HS-27A (cell line): ENCODE results near the gene HSD3B1.
"Not testable (repeated sequence)": the region's sequence is repeated elsewhere in the genome, so short reads cannot be mapped to it uniquely, and the experiment has no call there.

Source experiments
- DNase-seq: peaks from one replicate; pipeline ENCODE4 v3.0.0-alpha.2; 2012; ENCODE audit warnings: low read depth, missing footprints

The HSD3B1 gene

DNA sequence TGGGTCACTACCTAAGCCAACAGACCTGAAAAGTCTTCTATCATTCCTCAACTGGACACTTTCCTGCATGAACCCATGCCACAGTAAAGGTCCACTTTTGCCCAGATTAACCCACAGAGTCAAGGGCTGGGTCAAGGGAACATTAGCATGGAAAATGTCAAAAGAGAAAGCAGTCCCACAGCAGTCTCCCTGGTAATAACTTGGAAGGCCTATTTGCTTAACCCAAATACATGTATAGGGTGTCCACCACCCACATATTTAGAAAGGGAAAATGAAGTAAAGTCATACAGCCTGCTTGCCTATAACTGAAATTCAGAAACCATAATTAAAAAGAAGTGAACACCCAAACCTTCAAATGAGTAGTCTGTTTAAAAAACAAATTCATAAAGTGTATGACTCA, 16.1 kb upstream of the HSD3B1 start:
- no peak for DNase-seq

DNA sequence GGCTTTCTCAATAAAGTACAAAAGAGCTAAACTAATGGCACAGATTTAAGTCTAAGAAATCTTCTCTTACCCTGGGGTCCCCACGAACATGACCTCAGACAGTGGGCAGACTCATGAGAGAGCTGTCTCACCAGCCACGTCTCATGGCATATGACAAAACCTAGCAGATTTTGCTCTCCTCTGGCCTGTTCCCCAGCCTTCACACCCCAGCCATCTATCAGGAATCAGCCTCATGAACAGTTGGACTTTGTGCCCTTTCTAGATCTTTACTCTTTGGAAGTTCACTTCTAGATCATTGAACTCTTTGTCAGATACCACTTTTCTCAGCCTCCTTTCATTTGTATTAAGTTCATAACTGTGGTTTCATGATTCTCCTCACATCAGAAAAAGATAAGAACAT, 14.2 kb upstream of the HSD3B1 start:
- no peak for DNase-seq

- no peak for DNase-seq
These were observed 2.2 kb upstream of the HSD3B1 start for GRCh38 chr1:119504831-119505230.

- no peak for DNase-seq
These were observed 3.0 kb downstream of the HSD3B1 start for GRCh38 chr1:119510046-119510445.

DNA sequence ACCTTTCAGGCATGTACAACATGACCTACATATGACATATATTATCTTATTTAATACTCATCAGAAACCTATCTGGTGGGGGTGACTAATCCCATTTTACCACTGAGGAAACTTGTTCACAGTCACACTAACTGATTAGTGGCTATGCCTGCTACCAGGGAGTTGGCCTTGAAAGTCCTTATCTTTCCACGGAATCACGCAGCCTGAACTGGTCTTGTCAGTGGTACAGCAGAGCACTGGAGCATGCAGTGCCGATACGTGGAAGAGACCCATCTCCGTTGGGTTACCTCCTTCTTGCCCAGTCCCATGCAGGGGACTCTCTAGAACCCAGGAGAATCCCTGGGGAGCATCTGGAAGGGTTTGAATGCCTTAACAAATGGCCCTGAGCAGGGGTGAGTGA, 8.2 kb downstream of the HSD3B1 start:
- DNase-seq: no peak

GRCh38 chr1:119516247-119516646, 9.2 kb downstream of the HSD3B1 start:
- DNase-seq: no peak

DNA sequence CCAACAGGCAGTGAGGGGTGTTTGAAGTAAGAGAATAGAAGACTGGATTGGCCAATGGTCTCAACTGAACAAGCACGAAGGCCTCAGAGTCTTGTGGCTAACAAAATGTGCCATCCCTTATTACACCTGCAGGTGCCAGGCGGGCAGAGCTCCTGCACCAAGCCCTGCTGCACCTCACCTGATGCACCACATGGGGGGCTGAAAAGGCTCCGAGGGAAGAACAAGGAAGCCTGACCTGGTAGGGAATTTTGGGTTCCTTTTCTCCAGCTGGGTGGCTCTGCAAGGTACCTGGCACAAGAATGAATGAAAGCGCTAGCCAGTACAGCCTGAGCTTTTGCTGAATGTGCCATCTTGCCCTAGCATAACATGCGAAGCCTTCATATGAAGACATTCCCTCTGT, 9.7 kb downstream of the HSD3B1 start:
- DNase-seq: no peak

- not testable (repeated sequence) for DNase-seq
These were observed 10.7 kb downstream of the HSD3B1 start for GRCh38 chr1:119517667-119518066.

DNA sequence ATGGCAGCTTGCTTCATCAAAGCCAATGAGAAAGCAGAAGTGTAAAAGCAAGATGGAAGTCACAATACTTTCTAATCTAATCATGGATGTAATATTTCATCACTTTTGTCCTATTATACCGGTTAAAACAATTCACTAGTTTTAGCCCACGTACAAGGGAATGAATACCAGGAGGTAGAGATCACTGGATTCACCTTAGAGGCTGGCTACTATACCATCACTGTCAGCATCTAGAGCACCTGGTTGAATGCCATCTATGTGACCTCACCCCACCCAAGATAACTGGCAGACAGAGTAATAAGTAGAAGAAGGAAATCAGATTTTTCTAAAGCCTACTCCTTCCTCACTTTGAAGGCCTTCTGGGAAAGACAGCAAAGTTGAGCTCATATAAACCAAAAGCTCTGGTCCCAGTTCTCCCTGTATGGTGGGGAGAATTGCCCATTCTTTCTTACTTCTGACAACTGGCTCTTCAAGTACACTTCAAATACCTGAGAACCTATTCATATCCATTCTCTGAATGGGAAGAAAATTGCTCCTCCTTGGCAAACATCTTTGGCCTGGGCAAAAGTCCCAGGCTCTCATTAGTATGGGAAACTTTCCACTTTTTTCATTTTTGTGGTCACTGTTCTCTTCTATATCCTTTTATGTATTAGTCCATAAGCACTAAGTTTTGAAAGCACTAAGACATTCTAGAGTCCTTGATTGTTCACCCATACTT, 24.8 kb downstream of the HSD3B1 start:
- DNase-seq: no peak

- no peak for DNase-seq
These were observed 25.4 kb downstream of the HSD3B1 start for GRCh38 chr1:119532324-119532910.

- DNase-seq: no peak
These were observed 28.4 kb downstream of the HSD3B1 start for GRCh38 chr1:119535381-119535780.

GRCh38 chr1:119537966-119538365, 31.0 kb downstream of the HSD3B1 start:
- DNase-seq: no peak

GRCh38 chr1:119539636-119540035, 32.6 kb downstream of the HSD3B1 start:
- DNase-seq: no peak

GRCh38 chr1:119541389-119541788, 34.4 kb downstream of the HSD3B1 start:
- no peak for DNase-seq

- no peak for DNase-seq
These were observed 35.5 kb downstream of the HSD3B1 start for GRCh38 chr1:119542492-119542946.

DNA sequence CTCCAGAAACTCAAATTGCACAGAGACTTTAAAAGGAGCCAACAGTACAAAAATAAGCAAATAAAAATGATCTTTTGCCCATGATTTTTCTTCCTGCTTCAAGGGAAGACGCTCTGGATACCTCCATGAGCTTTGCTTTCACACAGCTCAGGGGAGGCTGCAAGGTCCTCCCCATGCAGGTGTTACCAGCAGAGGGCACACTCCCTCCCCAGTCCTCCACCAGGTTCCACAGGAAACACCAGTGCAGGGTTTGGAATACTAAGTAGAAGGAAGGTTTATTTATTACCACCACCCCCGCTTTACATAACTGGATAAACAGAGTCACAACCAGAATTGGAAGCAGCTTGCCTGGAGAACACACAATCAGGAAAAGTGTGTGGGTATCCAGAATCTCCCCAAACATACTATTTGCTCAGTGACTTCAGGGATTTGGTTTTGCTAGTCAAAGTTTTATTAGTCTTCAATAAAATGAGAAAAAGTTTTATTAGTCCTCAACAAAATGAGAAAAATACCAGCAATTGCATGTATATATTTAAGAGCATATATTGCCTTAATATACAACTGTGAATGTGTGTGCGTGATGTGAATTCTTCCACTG, 37.3 kb downstream of the HSD3B1 start:
- DNase-seq: no peak

DNA sequence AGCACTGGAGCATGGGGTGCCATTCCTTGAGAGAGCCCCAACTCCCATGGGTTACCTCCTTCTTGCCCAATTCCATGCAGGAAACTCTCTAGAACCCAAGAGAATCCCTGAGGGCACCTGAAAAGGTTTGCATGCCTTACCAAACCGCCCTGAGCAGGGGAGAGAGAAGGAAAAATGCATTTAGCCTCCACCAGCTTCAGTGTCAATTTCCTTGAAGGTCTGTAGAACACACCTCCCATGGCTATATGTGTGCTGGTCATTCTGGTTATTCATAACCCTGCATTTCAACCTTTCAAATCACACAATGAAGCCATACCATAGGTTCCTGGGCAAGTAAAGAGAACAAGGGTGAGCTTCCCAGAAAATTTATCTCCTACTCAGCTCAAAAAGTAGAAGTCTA, 39.6 kb downstream of the HSD3B1 start:
- DNase-seq: no peak

DNA sequence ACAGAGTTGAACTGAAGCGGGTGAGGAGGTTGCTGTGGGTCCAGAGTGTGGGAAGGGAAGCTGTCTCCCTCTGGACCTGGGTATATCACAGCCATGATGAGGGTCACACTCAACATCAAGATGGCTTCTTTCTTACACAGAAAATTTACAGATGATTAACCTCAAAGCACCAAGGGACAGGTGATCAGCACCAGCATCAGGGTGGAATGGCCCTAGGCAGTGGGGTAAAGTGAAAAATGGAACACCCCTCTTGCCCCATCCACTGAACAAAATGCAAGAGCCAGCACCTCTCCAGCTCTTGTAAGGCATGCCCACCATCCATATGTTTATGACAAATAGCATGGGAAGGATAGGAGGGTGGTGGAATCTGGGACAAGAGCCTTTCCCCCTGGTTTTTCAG, 40.3 kb downstream of the HSD3B1 start:
- DNase-seq: no peak

GRCh38 chr1:119547805-119548204, 40.8 kb downstream of the HSD3B1 start:
- DNase-seq: no peak

- DNase-seq: peak; percentile 58
These were observed 42.7 kb downstream of the HSD3B1 start for GRCh38 chr1:119549719-119550132.

DNA sequence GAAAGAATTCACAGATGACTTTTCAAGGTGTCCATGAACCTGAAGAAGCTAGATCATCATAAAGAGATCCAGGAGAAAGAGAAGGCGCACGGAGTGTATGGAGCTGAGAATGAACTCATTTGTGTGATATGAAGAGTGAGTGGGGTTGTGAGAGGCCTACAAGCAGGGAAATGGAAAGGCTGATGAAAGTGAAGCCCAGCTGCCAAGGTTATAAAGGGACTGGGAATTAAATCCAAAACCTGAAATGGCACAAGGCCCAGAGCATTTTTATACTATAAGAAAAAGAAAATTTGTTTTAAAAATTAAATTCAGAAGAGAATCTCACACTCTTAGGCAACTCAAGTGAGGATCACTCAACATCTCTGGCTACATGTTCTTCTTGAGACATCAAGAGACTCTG, 43.4 kb downstream of the HSD3B1 start:
- no peak for DNase-seq

DNA sequence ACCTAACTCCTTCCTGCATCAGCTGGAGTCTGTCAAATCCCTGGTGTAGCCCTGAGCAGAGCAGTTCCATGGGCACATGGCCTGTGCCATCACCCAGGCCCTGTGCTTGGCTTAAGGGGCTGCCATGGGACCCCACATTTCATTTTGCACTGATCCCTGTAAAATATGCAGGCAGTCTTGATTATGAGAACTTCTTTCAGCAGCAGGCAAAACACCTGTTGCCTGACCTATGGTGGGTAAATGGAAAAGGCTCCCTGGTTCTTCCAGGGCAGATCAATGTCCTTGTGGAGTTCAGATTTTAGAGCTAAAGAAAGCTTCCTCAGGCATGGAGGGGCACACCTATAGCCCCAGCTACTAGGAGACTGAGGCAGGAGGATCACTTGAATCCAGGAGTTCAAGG, 44.2 kb downstream of the HSD3B1 start:
- no peak for DNase-seq

DNA sequence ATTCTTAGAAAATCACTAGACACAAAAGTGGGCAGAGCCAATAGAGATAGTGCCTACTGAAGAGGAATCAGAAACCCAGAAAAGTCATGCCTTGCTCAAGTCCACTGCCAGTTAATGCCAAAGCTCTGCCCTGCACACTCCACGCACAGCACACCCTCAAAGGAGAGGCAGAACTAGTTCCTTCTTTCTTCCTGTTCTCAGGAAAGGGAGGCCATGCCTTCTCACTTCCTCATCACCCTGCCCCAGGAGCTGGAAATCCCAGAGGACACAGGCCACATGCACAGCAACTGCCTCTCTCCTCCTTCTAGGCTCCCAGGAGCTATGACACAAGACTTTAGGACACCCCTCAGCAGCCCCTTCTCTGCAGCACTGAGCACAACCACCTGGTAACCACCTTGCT, 45.6 kb downstream of the HSD3B1 start:
- DNase-seq: not testable (repeated sequence)
